ENCODE results near the gene PAPSS2.
A peak's percentile ranks its signal among the peaks of the same experiment; 100 is the strongest.
"Not testable (repeated sequence)": the region's sequence is repeated elsewhere in the genome, so short reads cannot be mapped to it uniquely, and the experiment has no call there.

Gene PAPSS2

GRCh38 chr10:87643920-87644319 lies 15.8 kb upstream of the PAPSS2 start:
- no peak for DNase-seq

DNA sequence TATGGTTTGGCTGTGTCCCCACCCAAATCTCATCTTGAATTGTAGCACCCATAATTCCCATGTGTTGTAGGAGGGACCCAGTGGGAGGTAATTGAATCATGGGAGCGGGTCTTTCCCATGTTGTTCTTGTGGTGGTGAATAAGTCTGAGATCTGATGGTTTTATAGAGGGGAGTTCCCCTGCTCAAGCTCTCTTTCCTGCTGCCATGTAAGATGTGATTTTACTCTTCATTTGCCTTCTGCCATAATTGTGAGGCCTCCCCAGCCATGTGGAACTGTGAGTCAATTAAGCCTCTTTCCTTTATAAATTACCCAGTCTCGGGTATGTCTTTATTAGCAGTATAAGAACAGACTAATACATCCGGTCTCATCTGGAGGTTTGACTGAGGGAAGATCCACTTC lies 15.2 kb upstream of the PAPSS2 start:
- DNase-seq: not testable (repeated sequence)

GRCh38 chr10:87646192-87646909 lies 13.3 kb upstream of the PAPSS2 start:
- no peak for DNase-seq

DNA sequence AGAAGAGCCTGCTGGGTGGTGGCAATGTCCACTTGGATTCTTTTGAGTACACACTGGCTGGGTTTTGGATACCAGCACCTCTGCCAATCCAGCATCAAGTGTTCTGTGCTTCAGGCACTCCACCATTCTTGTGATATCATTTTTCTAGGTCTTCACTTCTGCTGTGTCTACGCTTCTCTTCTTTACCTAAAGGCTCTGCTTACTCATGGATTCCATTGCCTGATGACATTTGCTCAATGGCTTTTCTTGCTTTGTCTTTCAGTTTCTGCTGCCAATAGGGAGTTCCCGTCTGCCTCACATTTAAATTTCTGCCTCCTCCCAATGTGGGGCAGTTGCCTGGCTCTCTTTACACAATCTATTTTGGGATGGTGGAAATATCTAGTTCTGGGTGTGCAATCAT lies 12.7 kb upstream of the PAPSS2 start:
- DNase-seq: no peak

DNA sequence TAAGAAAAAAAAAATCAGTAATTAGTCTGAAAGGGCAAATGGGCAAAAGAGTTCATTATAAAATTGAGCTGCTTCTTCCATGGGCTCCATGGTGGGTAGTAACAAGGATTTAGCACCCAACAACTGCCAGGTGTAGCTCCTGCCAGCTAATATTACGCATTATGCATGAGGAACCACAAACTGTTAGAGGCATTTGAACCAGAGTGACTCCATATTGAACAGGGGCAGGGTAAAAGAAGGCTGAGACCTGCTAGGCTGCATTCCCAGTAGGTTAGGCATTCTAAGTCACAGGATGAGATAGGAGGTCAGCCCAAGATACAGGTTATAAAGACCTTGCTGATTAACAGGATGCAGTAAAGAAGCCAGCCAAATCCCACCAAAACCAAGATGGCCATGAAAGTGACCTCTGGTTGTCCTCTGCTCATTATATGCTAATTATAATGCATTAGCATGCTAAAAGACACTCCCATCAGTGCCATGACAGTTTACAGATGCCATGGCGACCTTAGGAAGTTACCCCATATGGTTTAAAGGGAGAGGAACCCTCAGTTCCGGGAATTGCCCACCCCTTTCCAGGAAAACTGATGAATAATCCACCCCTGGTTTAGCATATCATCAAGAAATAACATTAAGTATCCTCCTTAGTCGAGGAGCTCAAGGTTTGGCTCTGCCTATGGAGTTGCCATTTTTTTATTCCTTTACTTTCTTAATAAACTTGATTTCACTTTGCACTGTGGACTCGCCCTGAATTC lies 8.7 kb upstream of the PAPSS2 start:
- DNase-seq: no peak

GRCh38 chr10:87651801-87652200 lies 7.9 kb upstream of the PAPSS2 start:
- DNase-seq: no peak

- no peak for DNase-seq
Observed at GRCh38 chr10:87652261-87652660, 7.4 kb upstream of the PAPSS2 start.

DNA sequence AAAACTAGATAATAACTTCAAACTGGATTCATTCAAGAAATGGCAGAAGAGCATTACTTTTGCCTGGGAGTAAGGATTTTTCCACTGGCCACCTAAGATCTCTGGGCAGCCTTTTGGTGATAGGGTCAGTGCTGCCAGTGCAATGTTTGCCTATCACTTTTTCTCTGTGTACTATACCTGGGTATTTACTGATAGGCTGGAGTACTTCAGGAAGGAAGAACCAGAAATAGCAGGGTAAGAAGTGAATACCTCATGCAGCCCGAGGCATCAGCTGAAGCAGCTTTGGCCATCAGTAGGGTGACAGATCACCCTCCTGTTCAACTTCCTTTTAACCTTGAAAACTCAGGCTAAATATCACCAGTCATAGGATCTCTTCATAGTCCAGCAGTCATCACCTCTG lies 5.5 kb upstream of the PAPSS2 start:
- no peak for DNase-seq

- peak in 1 of 2 donors; percentile 4 for DNase-seq
Observed at GRCh38 chr10:87656431-87657072, 3.1 kb upstream of the PAPSS2 start.

- no peak for DNase-seq
Observed at GRCh38 chr10:87657371-87657770, 2.3 kb upstream of the PAPSS2 start.

- no peak for DNase-seq
Observed at GRCh38 chr10:87658321-87658795, 1.3 kb upstream of the PAPSS2 start.

GRCh38 chr10:87658858-87659555 lies 671 bp upstream of the PAPSS2 start:
- DNase-seq: no peak

DNA sequence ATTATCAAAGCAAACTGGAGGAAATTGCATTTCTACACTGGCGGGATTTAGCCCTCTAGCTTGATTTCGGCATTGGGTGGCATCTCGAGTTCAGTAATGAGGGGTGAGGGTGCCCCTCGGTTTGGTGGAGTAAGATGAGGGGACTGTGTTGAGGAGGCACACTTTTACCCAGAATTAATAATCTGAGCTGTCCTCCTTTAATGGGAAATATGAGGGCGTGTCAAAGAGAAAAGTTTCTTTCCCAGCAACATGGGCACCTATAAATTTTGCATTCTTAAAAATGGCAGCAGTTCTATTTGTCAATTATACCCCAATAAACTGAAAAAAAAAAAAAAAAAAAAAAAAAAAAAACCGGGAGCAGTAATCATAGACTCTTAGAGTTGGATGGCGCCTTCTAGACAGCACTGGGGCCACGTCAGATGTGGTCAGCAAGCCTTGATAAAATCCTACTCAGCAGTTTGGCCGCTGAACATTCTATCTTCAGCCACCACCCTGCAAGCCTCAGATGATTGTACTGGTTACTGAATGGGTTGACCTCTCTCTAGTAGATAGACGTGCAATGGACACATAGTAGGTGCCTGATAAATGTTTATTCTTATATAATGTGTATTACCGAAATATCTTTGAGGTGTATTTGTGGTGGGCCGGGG lies 931 bp downstream of the PAPSS2 start:
- no peak for DNase-seq

- DNase-seq: no peak
Observed at GRCh38 chr10:87661861-87662785, 2.4 kb downstream of the PAPSS2 start.

GRCh38 chr10:87664276-87664701 lies 4.6 kb downstream of the PAPSS2 start:
- DNase-seq: no peak

DNA sequence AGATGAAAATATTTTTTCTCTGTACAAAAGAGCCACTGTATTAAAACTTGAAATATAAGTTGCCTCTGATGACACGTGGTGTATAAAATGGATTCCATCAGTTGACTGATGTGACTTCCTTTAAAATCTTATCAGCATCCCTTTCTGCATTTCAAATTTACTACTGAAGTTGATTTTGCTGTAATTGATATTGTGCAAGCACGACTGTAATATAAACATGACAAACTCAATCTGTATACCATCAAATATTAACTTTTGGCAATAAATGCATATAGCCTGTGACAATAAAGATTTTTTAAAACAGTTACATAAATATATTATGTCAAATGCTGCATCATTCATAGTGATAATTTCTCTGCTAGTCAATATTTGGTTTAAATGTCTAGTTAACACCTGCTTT lies 7.8 kb downstream of the PAPSS2 start:
- DNase-seq: no peak

DNA sequence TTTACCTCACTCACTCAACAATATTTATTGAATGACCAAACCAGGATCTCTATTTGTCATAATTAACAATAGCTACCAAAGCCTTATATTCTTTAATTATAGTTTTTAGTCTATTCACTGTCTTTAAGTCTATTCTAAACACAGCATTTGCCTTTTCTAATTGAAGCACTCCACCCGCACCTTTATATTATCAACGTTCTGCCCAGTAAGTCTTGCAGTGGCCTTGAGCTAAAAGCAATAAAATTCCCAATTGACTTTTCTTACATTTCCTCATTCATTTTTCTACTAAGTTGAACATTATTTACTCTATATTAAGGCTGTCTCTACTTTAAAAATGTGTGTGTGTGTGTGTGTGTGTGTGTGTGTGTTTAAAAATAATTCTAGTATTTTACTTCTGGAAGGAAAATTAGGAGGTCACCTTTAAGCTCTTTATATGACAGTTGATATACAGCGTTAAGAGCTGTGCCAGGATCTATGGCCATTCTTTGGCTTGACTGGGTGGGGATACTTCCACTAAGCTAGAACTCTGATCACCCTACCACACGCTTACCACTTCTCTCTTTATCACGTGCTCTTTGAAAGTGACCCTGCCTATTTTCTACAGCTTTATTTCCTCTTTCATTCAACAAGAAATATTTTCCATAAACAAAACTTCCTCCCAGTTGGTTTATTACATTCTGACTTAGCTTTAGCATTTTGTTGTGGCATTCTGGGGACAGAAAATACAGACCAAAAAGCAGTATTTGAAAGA lies 8.8 kb downstream of the PAPSS2 start:
- DNase-seq: no peak

DNA sequence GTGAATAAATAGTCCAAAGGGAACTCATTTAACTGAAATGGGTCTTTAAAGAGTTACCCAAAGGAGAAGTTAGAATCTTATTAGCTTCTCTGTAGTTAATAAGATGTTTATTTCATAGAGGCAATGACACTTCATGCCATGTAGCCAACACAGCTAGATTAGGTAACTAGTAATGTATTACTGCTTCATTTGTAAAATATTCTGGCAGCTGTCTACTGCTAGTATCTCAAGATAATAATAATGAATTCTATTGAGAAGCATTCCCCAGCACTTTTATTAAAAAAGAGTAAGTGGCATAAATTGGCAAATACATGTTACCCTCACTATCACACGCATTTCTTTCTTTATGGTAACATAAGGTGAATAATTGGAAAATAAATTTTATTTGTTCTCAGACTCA lies 10.1 kb downstream of the PAPSS2 start:
- no peak for DNase-seq

DNA sequence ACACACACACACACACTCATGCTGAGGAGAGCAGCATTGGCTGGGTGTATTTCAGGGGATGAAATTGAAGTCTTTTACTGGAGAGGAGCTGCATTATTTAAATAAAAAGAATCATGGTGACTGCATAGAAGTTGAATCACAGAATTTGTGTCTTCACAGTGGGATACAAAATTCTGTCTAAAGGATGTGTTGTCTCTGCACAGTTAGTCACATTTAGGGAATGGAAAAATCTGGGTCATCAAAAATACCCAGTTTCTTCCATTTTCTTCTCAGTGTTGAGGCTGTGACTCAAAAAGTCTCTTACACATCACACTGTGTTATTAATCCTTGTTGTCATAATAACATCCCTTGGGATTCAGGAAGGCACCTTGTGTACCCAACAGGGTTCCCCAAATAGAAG lies 10.9 kb downstream of the PAPSS2 start:
- no peak for DNase-seq

GRCh38 chr10:87671139-87671815 lies 11.6 kb downstream of the PAPSS2 start:
- DNase-seq: no peak
